GM23338 (cell line): ENCODE data around the gene CCDC157. TPM values are rescaled to one million over a fixed set of nuclear protein-coding genes. Genes with fewer than 3 reads are reported as not detected.

Experiments
- ATAC-seq: fragments of 200-7000 bp; cut with Tn5 transposase; 3 replicates; pipeline ENCODE4 v1.9.1; 2020
- DNase-seq: peaks from one replicate; pipeline ENCODE4 v3.0.0-alpha.2; 2015; ENCODE audit warnings: low spot score
- H2AFZ ChIP-seq: fragments of 200-600 bp; sonication (generic); 2 replicates; pipeline ENCODE4 v1.8.0; 2016; ENCODE audit warnings: antibody characterized with exemption, mild to moderate bottlenecking, moderate library complexity
- H3F3A ChIP-seq: fragments of 200-600 bp; sonication (generic); replicated peaks from 2 replicates; pipeline ENCODE4 v1.8.0; 2017; ENCODE audit warnings: antibody characterized with exemption, mixed run types, low read depth
- H3K27ac ChIP-seq: fragments of 200-600 bp; sonication (generic); 2 replicates; pipeline ENCODE4 v1.6.1; 2016; ENCODE audit warnings: low read depth
- H3K27me3 ChIP-seq: fragments of 200-600 bp; sonication (generic); 2 replicates; pipeline ENCODE4 v1.8.0; 2016; ENCODE audit warnings: mild to moderate bottlenecking, mixed run types, moderate library complexity; ENCODE audit not compliant: insufficient read depth
- H3K36me3 ChIP-seq: fragments of 200-600 bp; sonication (generic); 2 replicates; pipeline ENCODE4 v1.8.0; 2016; ENCODE audit warnings: mild to moderate bottlenecking; ENCODE audit not compliant: insufficient read depth
- H3K4me1 ChIP-seq: fragments of 200-600 bp; sonication (generic); 2 replicates; pipeline ENCODE4 v1.8.0; 2016; ENCODE audit warnings: mild to moderate bottlenecking, moderate library complexity; ENCODE audit not compliant: insufficient read depth
- H3K4me2 ChIP-seq: fragments of 200-600 bp; sonication (generic); 2 replicates; pipeline ENCODE4 v1.7.1; 2017; ENCODE audit warnings: mixed run types
- H3K4me3 ChIP-seq: fragments of 200-600 bp; sonication (generic); 2 replicates; pipeline ENCODE4 v1.6.1; 2016; ENCODE audit warnings: mixed run types
- H3K79me2 ChIP-seq: fragments of 200-600 bp; sonication (generic); replicated peaks from 2 replicates; pipeline ENCODE4 v1.8.0; 2017; ENCODE audit warnings: mild to moderate bottlenecking; ENCODE audit not compliant: insufficient read depth
- H3K9me2 ChIP-seq: fragments of 200-600 bp; sonication (generic); 2 replicates; pipeline ENCODE4 v1.8.0; 2017; ENCODE audit not compliant: insufficient read depth
- H4K20me1 ChIP-seq: fragments of 200-600 bp; sonication (generic); replicated peaks from 2 replicates; pipeline ENCODE4 v1.8.0; 2017; ENCODE audit warnings: mild to moderate bottlenecking; ENCODE audit not compliant: insufficient read depth
- H3K27ac Mint-ChIP-seq: 2 replicates; pipeline ENCODE4 v1.8.0; 2020; ENCODE audit warnings: inconsistent platforms, mild to moderate bottlenecking, moderate library complexity, mixed read lengths
- H3K27me3 Mint-ChIP-seq: 3 replicates; pipeline ENCODE4 v1.8.0; 2022; ENCODE audit warnings: low read depth, mild to moderate bottlenecking, moderate library complexity, mixed read lengths, inconsistent platforms; ENCODE audit not compliant: insufficient read depth, poor library complexity
- H3K36me3 Mint-ChIP-seq: 3 replicates; pipeline ENCODE4 v1.8.0; 2021; ENCODE audit warnings: low read depth, mild to moderate bottlenecking, inconsistent platforms, moderate library complexity, mixed read lengths
- H3K4me1 Mint-ChIP-seq: 3 replicates; pipeline ENCODE4 v1.8.0; 2020; ENCODE audit warnings: mild to moderate bottlenecking, inconsistent platforms, mixed read lengths
- H3K4me3 Mint-ChIP-seq: 3 replicates; pipeline ENCODE4 v1.8.0; 2021; ENCODE audit warnings: moderate library complexity, mild to moderate bottlenecking, inconsistent platforms, mixed read lengths
- H3K9me3 Mint-ChIP-seq: 3 replicates; pipeline ENCODE4 v1.8.0; 2020; ENCODE audit warnings: moderate library complexity, mild to moderate bottlenecking, inconsistent platforms, mixed read lengths
- CREB1 ChIP-seq: fragments of 250-450 bp; sonication (Bioruptor Pico); IDR thresholded peaks from 2 replicates; pipeline ENCODE4 v1.5.0; 2020; ENCODE audit warnings: low read depth, mild to moderate bottlenecking, moderate library complexity
- EZH2 ChIP-seq: fragments of 200-600 bp; sonication (generic); IDR thresholded peaks from one replicate; pipeline ENCODE4 v1.8.0; 2017; ENCODE audit warnings: antibody characterized with exemption, mild to moderate bottlenecking, low read depth; ENCODE audit not compliant: unreplicated experiment
- JUNB ChIP-seq: IDR thresholded peaks from one replicate; pipeline ENCODE4 v1.6.1; 2016; ENCODE audit warnings: antibody characterized with exemption; ENCODE audit not compliant: unreplicated experiment
- NANOG ChIP-seq: IDR thresholded peaks from 2 replicates; pipeline ENCODE4 v1.6.1; 2016; ENCODE audit warnings: antibody characterized with exemption, borderline replicate concordance
- POLR2AphosphoS5 ChIP-seq: IDR thresholded peaks from 2 replicates; pipeline ENCODE4 v1.6.1; 2016; ENCODE audit warnings: antibody characterized with exemption, low read depth
- REST ChIP-seq: IDR thresholded peaks from one replicate; pipeline ENCODE4 v1.6.1; 2018; ENCODE audit warnings: antibody characterized with exemption; ENCODE audit not compliant: unreplicated experiment
- ZNF331 ChIP-seq: fragments of 250-450 bp; sonication (Bioruptor Pico); IDR thresholded peaks from 2 replicates; pipeline ENCODE4 v1.5.0; 2020; ENCODE audit warnings: low read depth, mild to moderate bottlenecking, moderate library complexity
- polyA plus RNA-seq: library from polyadenylated mRNA; unstranded; fragments of >200 nt; fragmentation: Nextera tagmentation; extraction: Ambion mirVana; gene quantifications from 2 replicates; pipeline ENCODE4 v1.2.1, GENCODE V29; 2016
- total RNA-seq: library from RNA; depleted of rRNA; stranded (reverse); fragments of >200 nt; shearing (Covaris generic); gene quantifications from 2 replicates; pipeline ENCODE4 v1.2.3, GENCODE V29; 2014

The CCDC157 gene
- total and polyA plus RNA-seq, 2 experiments from 2014 or later = 3.8 to 7.9 TPM

GRCh38 chr22:30373331-30374325 is 16.8 kb downstream of the CCDC157 start:
- peak; percentile 8; the same call in 2 of the 3 replicates for ATAC-seq

GRCh38 chr22:30375312-30375849 is 18.6 kb downstream of the CCDC157 start:
- H3K27ac ChIP-seq = no peak overlapping the region
- H4K20me1 ChIP-seq = no peaks in the 10 kb centered on the region
- H3K36me3 ChIP-seq = no peaks in the 10 kb centered on the region
- H3K4me3 ChIP-seq = no peak overlapping the region
- H3K79me2 ChIP-seq = no peaks in the 10 kb centered on the region
- H3K4me1 ChIP-seq = no peaks in the 10 kb centered on the region
- Mint-ChIP-seq H3K27me3 (peaks cover 16% of the 10 kb centered on the region), H3K27ac (no peak overlapping the region), H3K4me3 (no peak overlapping the region), H3K9me3 (no peaks in the 10 kb centered on the region; the same call in 2 of the 3 replicates), H3K4me1 (peaks cover 5% of the 10 kb centered on the region), H3K36me3 (peaks cover 9% of the 10 kb centered on the region)
- no peaks in the 10 kb centered on the region for H3K27me3 ChIP-seq
- no peak for TF ChIP-seq ZNF331 (CRISPR knock-in tag)
- no peak overlapping the region for H2AFZ ChIP-seq
- no peak overlapping the region for H3K4me2 ChIP-seq
- DNase-seq (no peak), ATAC-seq (no peak)
- H3K9me2 ChIP-seq = no peaks in the 10 kb centered on the region
- no peaks in the 10 kb centered on the region; the same call in 1 of the 2 replicates for H3F3A ChIP-seq

More at GRCh38 chr22:30373331-30374325, 16.8 kb downstream of the CCDC157 start:
- H3K4me3 ChIP-seq = no peak overlapping the region
- no peaks in the 10 kb centered on the region for H3K79me2 ChIP-seq
- peaks cover 5% of the 10 kb centered on the region for H3K4me1 Mint-ChIP-seq
- no peak overlapping the region for H2AFZ ChIP-seq
- no peaks in the 10 kb centered on the region for H4K20me1 ChIP-seq
- H3K4me1 ChIP-seq = no peaks in the 10 kb centered on the region
- H3F3A ChIP-seq = no peaks in the 10 kb centered on the region; the same call in 1 of the 2 replicates
- DNase-seq = no peak
- TF ChIP-seq CREB1 (CRISPR knock-in tag) (no peak), EZH2 (no peak), POLR2AphosphoS5 (no peak), REST (no peak), NANOG (no peak), JUNB (no peak)
- no peak overlapping the region for H3K27ac ChIP-seq
- H3K27ac Mint-ChIP-seq = no peak overlapping the region
- H3K9me3 Mint-ChIP-seq = no peaks in the 10 kb centered on the region; the same call in 2 of the 3 replicates
- H3K4me2 ChIP-seq = no peak overlapping the region
- H3K36me3 ChIP-seq = no peaks in the 10 kb centered on the region
- no peaks in the 10 kb centered on the region for H3K27me3 ChIP-seq
- peaks cover 8% of the 10 kb centered on the region for H3K36me3 Mint-ChIP-seq
- no peaks in the 10 kb centered on the region for H3K9me2 ChIP-seq
- H3K27me3 Mint-ChIP-seq = peaks cover 19% of the 10 kb centered on the region
- no peak overlapping the region for H3K4me3 Mint-ChIP-seq
